ENCODE results near the gene PRIMA1.

PRIMA1 gene

DNA sequence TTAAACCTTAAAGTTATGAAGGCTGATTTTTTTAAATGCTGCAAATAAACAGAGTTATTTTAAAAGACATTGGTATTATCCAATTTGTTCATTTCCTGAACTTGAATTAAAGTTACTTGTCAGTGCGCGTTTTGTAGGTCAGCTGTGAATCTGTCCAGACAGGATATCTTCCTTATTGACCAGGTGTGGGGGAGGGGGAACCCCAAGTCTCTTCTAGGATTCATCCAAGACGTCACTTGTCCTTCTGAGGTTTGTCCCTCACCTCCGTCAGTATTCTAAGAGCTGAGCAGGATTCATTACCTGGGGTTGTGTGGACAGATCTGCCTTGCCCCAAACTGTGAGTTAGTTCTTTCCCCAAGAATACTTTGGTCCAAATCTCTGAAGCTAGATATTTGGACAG lies 8.8 kb upstream of the PRIMA1 start:
- DNase-seq (ENCODE audit: low spot score) = no peak
- no peak for FAIRE-seq

DNA sequence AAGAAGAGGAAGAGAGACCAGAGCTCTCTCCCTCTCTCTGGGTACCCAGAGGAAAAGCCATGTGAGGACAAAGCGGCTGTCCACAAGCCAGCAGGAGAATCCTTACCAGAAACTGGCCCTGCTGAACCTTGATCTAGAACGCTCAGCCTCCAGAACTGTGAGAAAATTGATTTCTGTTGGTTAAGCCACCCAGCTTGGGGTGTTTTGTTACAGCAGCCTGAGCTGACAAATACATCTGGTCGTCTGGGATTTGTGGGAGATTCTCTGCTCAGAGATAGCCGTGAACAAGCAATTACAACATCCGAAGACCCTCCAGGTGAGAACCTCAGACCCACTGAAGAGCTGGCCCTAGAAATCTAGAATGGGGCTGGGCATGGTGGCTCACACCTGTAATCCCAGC lies 6.5 kb upstream of the PRIMA1 start:
- DNase-seq (ENCODE audit: low spot score) (no peak), FAIRE-seq (no peak)

GRCh38 chr14:93793555-93794324 lies 5.5 kb upstream of the PRIMA1 start:
- DNase-seq (ENCODE audit: low spot score) (no peak), FAIRE-seq (no peak)

- DNase-seq (ENCODE audit: low spot score) = no peak
- no peak for FAIRE-seq
Measured at GRCh38 chr14:93792391-93792790, 4.1 kb upstream of the PRIMA1 start.

DNA sequence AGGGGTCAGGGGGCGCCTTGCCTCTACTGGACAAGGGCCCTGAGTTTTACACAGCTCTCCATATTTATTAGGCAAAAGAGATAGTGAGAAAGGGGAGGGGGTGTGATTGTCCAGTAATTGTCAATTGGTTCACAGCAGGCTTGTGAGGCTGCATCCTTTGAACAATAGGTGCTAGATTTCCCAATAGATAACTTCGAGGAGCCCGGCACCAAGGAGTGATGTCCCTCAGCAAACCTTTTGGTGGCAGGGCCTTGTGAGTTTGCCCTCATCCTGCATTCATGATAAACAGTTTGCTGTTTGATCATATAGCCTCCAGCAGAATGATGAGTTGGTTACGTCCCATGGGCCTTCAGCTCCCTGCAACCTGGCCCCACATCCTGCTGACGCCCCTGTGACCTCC lies 2.7 kb upstream of the PRIMA1 start:
- FAIRE-seq (no peak), DNase-seq (ENCODE audit: low spot score) (no peak)

DNA sequence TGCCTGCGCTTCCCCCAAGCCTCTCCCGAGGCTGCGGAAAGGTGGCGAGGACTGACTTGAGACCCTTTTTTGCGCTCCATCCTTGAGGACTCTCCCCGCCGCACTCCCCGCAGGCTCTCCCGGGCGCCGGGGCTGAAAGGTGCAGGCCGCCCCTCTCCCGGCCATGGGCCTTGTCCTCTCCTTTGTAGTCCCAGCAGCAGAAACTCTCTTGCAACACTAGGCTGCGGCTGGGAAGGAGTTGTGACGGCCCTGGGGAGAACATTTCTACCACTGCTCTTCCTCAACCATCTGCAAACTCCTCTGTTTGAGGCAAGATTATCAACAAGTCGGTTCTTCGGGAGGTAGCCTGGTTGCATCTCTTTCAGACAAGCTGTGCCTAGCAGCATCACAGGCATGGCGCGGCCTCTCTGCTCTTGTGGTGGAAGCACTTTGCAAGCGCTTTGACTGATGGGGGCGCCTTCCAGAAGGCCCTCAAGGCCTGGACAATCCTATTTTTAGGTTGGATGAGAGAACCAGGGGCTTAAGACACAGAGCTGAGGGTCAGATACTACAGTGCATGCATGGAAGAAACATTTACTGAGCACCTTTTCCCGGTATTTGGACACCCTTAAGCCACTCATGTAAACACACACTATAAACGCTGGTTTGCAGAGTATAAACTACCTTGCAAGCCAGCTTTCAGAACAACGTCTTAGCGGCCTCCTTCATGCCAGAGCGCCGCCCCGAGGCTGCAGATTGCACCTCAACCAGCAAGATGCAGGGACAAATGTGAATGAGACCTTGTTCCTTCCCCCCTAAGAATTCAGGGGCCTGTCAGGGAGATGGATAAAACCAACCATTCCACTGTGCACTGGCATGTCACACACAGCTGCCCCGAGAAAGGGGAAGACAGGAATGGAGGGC lies 1.2 kb upstream of the PRIMA1 start:
- no peak for DNase-seq (ENCODE audit: low spot score)
- no peak for FAIRE-seq

DNA sequence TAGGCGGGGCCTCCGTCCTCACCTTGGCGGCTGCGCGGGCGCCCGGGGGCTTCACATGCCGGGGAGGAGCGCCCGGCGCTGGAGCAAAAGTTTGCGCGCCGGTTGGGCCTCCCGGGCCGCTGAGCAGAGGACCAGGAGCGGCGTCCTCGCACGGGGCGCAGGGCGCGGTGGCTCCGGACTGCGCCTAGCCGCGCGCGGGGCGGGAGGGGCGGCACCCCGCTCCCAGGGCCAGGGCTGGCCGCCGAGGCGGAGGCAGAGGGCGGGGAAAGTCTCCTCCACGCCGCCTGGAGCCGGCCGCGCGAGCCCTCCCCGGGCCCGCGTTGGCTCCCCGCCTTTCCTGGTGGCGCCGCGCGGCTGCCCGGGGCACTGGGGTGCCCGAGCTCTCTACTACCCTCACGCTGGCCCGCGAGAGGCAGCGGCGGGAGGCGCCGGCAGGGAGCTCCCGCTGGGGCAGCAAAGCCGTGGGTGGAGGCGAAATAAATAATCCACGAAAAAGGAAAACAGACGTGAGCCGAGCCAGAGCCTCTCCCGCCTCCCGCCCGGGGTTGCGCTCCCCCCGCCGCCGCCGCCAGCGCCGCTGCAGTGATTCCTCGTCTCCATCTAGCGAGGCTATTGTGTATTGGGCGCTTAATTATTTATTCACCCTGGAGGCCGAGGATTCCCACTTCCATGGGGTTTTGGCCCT lies 400 bp upstream of the PRIMA1 start:
- DNase-seq (ENCODE audit: low spot score) (peak; percentile 69), FAIRE-seq (no peak)

DNA sequence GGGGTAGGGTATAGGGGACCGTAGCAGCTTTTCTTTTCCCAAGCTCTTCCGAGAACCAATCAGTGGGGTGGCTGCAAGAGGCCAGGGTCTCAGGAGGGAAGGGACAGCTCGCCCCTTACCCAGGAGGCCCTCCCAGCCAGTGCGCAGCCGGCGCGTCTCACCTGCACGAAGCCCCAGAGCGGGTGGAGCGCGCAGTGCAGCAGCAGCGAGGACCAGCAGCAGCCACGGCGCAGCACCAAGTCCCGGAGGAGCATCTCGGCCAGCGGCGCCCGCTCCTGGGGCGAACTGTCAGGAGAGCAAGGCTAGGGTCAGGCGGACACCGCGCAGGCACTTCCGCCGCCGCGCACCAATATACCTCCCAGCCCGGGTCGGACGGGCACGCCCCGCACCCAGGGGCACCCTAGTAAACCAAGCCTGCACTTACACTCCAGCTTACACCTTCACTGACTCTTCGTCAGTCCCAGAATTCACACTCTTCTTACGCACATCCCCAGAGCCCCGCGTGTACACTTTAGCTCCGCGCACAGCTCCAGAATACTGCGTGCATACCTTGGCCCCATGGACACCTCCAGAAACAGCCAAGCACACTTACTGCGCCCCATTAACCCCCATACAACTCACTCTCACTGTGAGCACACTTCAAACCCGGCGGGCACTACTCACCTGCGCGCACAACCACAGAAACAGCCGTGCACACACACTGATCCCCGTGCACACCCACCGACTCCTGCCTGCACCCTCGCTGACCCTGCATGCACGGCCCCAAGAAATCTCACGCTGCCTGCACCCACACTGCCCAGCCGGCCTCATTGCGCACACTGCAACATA lies 606 bp downstream of the PRIMA1 start:
- FAIRE-seq (no peak), DNase-seq (ENCODE audit: low spot score) (no peak)

GRCh38 chr14:93785423-93785822 lies 2.9 kb downstream of the PRIMA1 start:
- no peak for FAIRE-seq
- DNase-seq (ENCODE audit: low spot score) = no peak

DNA sequence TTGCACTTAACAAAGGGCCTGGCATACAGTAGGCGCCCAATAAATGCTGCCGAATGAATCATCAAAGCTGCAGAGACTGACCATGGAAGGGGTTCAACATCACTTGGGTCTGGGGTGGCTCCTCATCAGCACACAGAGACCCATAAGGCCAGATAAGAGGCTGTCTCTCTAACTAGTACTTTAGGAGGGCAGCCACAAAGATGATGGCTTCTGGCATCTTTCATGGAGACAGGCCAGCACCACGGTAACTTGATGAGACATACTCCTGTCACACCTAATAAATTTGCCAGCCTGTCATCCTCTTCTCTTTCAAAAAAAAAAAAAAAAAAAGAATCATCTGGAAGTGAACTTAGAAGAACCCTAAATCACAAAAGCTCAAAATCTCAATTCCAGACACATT lies 3.4 kb downstream of the PRIMA1 start:
- DNase-seq (ENCODE audit: low spot score) (no peak), FAIRE-seq (no peak)

DNA sequence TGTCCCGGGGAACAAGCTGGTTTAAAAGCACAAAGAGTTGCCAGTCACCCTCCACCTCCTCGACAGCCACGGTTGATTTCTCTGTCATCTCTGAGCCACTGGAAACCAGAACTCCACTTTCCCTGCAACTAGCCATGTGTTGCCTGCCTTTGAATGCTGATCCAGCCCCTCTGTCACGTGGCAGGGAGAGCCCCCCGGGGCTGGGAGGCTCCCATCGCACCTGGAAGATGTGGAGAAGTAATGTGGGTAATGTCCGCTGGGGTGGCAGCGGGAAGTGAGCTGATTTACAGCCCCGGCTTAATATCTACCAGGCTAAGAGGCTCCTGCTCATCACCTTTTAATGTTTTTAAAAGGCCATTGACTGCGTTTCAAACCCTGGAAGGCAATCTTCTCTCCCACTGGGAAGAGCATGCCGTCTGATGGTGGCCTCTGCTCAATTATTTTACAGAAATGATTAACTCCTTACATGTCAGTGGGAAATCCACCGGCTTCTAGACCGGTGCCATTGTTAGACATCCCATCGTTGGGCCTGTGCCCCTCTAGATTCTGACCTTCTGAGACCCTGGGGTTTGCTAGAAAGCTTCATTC lies 7.4 kb downstream of the PRIMA1 start:
- DNase-seq (ENCODE audit: low spot score) (no peak), FAIRE-seq (no peak)

GRCh38 chr14:93778856-93779629 lies 9.2 kb downstream of the PRIMA1 start:
- FAIRE-seq = no peak
- no peak for DNase-seq (ENCODE audit: low spot score)

DNA sequence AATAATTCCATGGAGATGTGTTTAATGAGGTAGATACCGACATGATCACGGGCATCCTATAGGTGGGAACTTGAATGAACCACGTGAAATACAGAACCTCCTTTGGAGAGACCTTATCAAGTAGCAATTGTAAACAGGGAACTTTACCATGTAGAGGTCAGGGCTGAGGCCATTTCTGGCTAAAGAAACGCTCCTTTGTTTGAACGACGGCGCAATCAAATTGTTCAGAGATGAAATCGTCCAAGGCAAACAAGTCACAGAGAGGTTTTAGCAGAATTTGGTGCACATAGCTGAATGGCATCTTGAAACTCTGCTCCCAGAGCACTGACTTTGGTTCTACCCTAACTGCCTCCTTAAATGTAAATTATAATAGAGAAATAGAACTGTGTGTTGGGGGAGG lies 9.8 kb downstream of the PRIMA1 start:
- FAIRE-seq (no peak), DNase-seq (ENCODE audit: low spot score) (no peak)

DNA sequence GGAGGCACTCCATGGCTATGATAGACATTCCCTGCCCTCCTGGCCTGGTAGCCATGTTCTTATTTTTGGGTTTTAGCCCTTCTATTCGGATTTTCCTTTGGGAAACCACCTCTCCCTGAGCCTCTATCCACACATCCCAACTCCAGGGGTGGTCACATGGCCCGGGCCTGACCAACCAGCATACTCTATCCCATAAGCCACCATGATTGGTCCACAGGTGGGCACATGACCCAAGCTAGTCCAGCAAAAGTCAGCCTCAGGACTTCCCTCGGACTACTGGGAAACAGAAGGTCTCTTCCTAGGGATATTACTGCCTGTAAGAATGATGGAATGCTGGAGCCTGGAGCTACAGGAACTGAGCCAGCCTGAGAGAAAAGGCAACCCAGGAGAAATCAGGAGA lies 12.5 kb downstream of the PRIMA1 start:
- DNase-seq (ENCODE audit: low spot score) (no peak), FAIRE-seq (no peak)

DNA sequence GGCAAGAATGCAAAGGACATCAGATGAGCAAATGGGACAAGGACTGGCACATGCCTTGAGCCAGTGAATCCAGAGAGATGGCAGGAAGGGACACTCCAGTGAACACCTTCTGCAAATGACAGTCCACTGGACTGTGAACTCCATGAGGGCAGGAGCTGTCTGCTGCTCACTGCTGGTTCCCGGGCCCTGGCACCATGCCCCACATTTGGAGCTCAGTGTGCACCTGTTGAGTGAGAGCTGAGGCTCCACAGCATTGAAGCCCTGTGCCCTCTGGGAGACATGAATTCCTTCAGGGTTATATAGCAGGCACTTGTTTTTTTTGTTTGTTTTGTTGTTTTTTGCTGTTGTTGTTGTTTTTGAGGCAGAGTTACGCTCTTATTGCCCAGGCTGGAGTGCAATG lies 13.1 kb downstream of the PRIMA1 start:
- DNase-seq (ENCODE audit: low spot score) (no peak), FAIRE-seq (no peak)

DNA sequence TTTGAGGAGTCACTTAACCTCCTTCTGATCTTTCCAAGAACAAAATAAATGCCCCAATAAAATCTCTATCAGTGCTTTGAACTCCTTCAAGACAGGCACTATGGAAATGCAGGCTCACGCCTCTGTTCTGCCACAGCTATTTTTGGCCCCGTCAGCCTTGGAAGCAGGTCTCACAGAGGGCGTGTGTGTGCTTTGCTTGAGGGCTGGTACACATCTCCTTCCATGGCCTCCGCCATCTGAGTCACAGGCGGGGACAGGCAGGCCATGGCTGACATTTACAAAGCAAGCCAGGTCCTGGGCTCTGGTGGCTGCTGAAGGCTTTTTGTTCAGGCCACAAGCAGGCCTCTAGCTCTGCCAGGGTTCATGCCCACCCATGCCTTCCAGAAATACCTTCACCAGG lies 16.0 kb downstream of the PRIMA1 start:
- FAIRE-seq (no peak), DNase-seq (ENCODE audit: low spot score) (no peak)

GRCh38 chr14:93765970-93766369 lies 22.3 kb downstream of the PRIMA1 start:
- no peak for DNase-seq (ENCODE audit: low spot score)
- no peak for FAIRE-seq

DNA sequence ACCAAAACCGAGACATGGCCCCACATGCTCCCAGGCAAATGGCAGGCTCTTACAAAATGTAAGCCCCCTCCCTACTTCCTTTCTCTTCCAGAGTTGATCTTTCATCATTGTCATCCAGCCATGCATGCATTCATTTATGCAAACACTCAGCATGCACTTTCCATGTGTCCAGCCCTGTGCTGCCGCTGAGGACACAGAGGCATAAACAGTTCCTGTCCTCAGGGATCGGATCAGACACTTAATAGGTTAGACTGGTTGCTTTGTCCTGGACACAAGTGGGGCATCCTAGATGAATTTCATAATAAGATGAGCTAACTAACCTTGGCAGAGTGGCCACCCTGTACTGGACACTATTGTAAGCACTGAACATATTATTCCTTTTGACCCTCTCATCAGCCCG lies 23.1 kb downstream of the PRIMA1 start:
- FAIRE-seq (no peak), DNase-seq (ENCODE audit: low spot score) (no peak)

GRCh38 chr14:93764211-93764659 lies 24.1 kb downstream of the PRIMA1 start:
- no peak for FAIRE-seq
- DNase-seq (ENCODE audit: low spot score) = peak; percentile 44

DNA sequence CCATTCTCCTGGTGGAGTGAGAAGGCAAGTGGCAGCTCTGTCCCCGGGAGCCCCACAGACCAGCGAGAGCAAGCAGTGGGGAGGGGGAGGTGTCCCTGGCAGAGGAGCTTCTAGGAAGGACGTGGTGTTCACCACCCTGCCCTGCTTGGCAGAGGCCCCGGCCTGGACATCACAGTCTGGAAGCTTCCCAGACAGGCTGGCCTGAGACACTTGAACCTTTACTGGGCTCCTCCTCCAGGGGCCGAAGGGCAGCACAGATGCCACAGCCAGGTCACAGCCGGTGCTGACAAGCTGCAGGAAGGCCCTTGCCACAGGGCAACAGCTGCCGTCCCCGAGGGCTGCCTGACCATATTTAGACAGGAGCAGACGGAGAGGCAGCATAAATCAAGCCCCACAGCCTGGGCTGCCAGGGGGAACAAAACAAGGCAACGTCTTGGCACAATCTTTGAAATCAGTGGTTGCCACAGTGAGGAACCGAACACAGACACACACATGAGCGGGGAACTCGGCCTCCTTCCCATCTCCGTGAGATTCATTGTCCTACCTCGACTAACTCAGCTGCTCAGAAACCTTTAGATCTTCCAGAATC lies 28.5 kb downstream of the PRIMA1 start:
- DNase-seq (ENCODE audit: low spot score) (no peak), FAIRE-seq (no peak)
